Measurements from ENCODE around the gene RMDN3. TPM values are rescaled to one million over a fixed set of nuclear protein-coding genes. Genes with fewer than 3 reads are reported as not detected.

RMDN3 gene, protein sequence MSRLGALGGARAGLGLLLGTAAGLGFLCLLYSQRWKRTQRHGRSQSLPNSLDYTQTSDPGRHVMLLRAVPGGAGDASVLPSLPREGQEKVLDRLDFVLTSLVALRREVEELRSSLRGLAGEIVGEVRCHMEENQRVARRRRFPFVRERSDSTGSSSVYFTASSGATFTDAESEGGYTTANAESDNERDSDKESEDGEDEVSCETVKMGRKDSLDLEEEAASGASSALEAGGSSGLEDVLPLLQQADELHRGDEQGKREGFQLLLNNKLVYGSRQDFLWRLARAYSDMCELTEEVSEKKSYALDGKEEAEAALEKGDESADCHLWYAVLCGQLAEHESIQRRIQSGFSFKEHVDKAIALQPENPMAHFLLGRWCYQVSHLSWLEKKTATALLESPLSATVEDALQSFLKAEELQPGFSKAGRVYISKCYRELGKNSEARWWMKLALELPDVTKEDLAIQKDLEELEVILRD
- total RNA-seq: 38.3 TPM

DNA sequence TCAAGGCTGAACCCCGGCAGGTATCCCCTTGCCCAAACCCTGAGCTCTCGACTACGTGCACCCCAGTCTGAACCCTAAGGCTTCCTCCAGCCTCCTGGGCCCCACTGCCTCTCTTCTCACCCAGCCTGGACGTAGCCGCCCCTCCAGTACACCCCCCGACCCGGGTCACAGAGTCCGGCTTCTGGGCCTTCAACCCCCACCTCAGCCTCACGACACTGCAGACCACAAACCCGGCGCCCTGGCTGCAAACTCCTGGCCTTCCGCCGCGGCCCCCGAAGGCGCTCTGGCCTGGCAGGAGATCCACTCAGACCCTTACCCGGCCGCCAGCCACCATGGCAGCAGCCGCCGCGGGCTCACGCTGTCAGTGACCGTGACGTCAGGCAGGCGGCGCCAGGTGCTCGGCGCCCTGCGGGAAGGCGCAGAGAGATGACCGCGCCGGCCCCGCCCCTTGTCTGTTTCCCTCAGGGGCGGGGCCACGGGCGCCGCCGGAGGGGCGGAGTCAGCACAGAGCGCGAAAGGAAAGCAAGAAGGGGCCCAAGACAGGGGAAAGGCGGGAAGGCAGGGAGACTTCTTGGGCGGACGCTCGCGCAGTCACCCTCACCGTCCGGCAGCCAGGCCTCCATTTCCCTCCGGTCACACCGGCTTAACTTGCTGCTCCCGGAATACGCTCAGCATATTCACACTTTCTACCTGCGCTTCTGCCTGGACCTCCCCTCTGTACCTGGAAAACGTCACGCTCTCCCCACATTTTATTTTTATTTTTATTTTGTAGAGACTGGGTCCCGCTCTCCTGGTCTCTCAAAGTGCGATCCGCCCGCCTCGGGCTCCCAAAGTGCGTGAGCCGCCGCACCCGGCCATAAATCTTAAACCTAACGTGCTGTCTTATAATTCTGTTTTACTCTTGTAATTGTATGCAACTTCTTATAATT lies at the start of gene RMDN3:
TSS of gene RMDN3 (minus strand) at position 372 of the 929 bp plus-strand sequence. CDS start 471 bp downstream, outside the sequence.
- ATAC-seq (peak; percentile 99), DNase-seq (ENCODE audit: low spot score) (peak; percentile 96)
- intact Hi-C loops (cut with DNase I): no loop called here

DNA sequence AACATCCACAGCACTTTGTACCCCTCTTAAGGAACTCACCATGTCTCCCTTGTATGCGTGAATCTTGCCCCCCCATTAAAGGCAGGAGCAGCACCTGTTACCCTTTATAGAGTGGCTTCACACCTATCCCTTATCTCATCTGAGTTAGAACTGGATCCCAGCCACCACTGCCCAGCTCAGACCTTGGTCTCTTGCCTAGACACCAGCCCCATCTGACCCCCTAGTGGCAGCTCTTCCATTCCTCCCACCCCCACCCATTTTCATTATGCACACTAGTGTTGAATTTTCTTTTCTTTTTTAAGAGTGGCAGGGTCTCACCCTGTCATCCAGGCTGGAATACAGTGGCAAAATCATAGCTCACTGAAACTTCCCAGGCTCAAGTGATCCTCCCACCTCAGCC lies 48.6 kb upstream of the RMDN3 start:
- DNase-seq (ENCODE audit: low spot score) (no peak), ATAC-seq (no peak)
- intact Hi-C loops (cut with DNase I): no loop called here

DNA sequence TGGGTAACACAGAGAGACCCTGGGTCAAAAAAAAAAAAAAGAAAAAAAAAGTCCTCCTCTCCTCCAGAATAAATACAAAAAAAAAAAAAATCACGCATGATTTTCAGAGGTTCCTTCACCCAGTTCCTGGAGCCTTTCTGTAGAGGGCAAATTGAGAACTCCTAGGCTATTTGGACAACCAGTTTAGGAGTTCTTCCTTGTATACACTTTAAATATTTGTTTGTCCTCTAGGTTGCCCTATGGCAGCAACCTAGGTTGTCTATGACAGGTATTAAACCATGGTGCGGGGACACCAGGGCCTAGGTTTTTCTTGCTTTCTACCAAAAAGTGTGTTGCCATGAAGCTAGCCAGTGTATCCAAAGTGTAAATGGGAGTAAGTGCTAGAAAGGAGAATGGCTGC lies 48.0 kb upstream of the RMDN3 start:
- intact Hi-C loops (cut with DNase I): no loop called here
- DNase-seq (ENCODE audit: low spot score): no peak
- no peak for ATAC-seq

DNA sequence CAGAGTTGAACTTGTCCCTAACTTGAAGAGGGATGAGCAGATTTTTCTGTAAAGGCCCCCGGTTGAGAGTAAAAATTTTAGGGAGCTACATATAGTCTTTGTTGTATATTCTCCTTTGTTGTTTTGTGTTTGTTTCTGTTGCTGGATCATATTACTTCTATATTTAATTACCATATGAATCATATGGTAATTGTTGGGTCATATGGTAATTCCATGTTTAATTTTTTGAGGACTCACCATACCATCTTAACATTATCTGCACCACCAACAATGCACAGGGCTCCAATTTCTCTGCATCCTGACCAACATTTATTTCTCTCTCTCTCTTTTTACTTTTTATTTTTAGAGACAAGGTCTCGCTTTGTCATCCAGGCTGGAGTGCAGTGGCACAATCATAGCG lies 44.5 kb upstream of the RMDN3 start:
- DNase-seq (ENCODE audit: low spot score): no peak
- no peak for ATAC-seq
- intact Hi-C loops (cut with DNase I): no loop called here

DNA sequence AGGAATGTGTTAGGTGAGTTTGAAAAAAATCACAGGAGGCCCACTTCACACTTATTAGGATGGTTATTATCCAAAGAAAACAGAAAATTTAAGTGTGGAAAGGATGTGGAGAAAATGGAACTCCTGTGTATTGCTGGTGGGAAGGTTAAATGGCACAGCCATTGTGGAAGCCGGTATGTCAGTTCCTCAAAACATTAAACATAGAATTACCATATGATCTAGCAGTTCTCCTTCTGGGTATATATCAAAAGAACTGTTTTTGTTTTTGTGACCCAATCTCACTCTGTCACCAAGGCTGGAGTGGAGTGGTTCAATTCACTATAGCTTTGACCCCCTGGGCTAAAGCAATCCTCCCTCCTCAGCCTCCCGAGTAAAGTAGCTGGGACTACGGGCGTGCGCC lies 41.5 kb upstream of the RMDN3 start:
- no peak for DNase-seq (ENCODE audit: low spot score)
- intact Hi-C loops (cut with DNase I): no loop called here
- no peak for ATAC-seq

DNA sequence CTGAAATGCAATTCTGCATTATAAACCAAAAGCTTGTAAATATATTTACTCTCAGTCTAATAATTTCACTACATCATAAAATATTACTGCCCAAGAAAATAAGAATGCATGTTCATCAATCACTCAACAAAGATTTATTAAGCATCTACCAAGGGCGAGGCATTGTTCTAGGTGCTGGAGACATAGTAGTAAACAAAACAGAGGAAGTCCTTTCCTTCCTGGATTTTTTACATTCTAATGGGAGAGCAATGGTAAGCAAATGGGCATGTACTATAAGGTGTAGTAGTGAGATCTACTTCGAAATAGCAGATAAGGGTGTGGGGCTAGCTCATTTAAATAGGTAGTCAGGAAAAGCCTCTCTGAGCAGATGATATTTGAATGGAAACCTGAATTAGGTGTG lies 41.0 kb upstream of the RMDN3 start:
- DNase-seq (ENCODE audit: low spot score): no peak
- intact Hi-C loops (cut with DNase I): no loop called here
- ATAC-seq: no peak

DNA sequence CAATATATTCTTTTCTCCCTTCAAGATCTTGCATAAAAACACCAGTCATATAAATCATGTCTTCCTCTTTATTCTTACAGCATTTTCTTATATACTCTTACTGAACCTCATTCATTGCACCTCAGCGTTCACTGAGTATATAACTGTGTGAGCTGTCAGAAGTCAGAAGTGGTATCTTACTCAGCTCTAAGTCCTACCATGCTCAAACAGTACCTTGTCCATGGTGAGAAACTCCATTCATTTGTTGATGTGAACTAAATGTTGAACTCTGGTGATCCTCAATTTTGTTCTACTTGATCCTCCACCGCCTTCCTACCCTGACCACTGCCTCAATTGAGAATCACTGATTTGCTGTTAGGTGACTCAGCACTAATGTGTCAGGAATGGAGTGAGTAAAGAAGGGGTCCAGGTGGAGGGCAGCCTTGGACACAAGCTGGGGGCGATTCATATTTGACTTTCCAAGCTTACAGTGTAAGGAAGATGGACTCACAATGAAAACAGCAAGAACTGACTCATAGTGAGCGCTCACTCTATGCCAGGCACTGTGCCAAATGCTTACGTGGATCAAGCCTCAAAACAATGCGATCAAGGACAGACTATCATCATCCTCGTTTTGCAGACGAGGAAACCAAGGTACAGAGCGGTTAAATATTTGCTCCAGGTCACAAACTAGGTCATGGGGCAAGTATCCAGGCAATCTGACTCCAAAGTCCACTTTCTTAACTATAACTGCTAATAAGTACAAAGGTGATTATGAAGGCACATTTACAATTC lies 38.3 kb upstream of the RMDN3 start:
- no peak for DNase-seq (ENCODE audit: low spot score)
- intact Hi-C loops (cut with DNase I): no loop called here
- ATAC-seq: no peak

DNA sequence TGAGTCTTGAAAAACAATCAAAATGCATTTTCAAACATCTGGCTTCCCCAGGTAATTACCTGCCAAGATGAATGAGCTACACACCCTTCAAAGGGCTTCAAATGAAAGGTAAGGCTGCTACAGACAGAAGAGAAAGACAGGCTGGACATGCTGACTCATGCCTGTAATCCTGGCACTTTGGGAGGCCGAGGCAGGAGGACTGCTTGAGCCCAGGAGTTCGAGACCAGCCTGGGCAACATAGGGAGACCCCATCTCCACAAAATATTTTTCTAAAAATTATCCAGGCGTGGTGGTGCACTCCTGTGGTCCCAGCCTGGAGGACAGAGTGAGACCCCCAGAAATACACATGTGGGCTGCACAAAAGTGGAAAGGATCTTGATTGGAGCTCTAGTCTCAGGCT lies 37.3 kb upstream of the RMDN3 start:
- DNase-seq (ENCODE audit: low spot score) (no peak), ATAC-seq (no peak)
- intact Hi-C loops (cut with DNase I): no loop called here

DNA sequence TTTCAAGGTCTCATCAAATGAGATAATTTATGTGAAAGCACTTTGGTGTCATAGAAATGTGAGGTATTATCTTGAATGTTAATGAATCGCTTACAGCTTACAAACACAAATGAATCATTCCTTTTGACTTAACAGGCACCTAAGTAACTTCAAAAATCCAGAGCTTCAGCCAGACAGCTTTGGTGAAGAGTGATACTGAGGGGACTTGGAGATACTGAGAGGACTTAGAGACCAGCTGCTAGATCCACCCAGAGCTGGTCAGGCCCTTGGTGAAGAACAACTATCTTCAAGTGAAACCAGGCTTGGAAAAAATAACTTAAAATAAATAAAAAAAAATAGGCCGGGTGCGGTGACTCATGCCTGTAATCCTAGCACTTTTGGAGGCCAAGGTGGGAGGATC lies 35.7 kb upstream of the RMDN3 start:
- no peak for DNase-seq (ENCODE audit: low spot score)
- intact Hi-C loops (cut with DNase I): no loop called here

DNA sequence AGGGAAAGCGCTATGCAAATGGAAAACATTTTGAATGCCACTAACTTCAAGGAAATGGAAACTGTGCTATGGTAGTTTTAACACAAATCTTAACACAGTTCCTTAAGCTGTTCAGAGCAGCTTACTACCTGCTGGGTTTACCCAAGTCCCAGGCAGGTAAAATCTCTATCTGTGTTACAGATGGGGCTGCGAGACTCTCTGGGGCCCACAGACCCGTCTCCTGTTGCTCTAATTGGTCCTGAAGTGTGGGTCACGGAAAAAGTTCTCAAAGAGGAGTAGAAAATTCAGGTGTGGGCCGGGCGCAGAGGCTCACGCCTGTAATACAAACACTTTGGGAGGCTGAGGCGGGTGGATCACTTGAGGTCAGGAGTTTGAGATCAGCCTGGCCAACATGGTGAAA lies 34.9 kb upstream of the RMDN3 start:
- intact Hi-C loops (cut with DNase I): no loop called here
- DNase-seq (ENCODE audit: low spot score) (no peak), ATAC-seq (no peak)

More for the DNA sequence above, 35.7 kb upstream of the RMDN3 start:
- no peak for ATAC-seq

DNA sequence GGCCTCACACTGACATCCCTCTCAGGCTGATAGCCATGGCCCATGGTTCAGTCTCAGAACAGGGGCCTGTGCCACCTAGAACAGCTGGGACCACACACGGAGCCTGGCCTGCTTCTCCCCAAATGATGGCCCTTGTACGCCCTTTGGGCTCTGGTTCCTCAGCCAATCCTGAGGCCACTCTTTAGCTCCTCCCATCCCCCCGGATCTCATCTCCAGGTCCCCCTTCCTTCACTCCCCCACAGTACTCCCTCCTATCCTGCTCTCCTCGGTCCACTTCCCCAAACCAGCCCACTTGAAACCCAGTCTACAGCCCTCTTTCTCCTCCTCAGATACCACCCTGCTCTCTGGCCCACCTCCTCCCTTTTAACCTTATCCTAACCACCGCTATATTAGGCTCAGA lies 34.1 kb upstream of the RMDN3 start:
- ATAC-seq (no peak), DNase-seq (ENCODE audit: low spot score) (no peak)
- intact Hi-C loops (cut with DNase I): no loop called here

DNA sequence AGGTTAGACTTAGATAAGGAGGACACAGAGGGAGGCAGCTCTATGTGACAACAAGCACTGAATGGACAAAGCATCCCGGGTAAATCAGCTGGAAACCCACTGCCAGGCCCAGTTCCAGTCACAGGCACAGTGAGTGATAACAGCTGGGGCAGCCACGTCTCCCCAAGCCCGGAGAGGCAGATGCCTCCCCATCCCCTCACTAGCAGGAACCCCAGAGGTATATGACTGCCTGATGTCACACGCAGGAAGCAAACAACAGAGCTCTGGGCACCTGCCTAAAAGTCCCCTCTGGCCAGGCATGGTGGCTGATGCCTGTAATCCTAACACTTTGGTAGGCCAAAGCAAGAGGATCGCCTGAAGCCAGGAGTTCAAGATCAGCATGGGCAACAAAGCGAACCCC lies 32.9 kb upstream of the RMDN3 start:
- ATAC-seq (no peak), DNase-seq (ENCODE audit: low spot score) (no peak)
- intact Hi-C loops (cut with DNase I): no loop called here

DNA sequence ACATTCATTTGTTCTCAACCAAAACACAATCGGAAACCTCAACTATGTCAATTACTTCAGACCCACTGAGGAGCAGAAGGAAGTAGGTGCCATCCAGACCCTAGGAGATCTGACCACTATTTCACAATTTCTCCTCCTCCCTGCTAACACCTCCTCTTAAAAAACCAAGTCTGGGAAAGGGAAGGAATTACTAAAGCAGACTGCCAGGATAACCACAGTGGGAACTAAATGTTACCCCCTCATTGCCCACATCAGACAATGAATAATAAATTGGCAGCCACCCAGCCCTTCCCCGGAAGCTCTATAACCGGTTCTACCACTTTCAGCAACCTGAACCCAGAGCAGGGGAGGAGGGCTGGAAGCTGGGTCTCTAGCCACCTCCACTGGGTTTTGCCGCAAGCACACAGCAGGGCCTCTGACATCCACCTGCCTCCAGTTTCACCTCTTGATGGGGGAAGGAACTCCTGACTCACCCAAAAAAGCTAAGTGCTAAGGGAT lies 32.3 kb upstream of the RMDN3 start:
- intact Hi-C loops (cut with DNase I): no loop called here
- ATAC-seq (no peak), DNase-seq (ENCODE audit: low spot score) (no peak)

DNA sequence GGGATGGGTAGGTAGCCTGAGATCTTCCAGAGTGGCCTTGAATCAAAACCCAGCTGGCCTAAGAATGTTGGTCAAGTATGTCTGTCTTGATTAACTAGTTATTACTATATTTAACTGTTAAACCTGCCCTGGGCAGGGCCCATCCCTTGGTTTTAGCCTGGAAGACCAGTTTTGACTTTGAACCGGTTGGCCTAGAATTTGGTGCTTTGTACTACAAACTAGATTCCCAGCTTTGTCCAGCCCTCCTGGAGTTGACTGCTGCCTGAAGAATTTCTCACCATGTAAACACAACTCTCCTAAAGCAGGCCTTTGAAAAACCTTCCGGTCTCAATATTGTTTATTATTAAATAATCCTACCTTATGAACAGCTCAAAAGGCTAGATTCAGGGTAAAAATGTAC lies 30.8 kb upstream of the RMDN3 start:
- ATAC-seq (no peak), DNase-seq (ENCODE audit: low spot score) (no peak)
- intact Hi-C loops (cut with DNase I): no loop called here

DNA sequence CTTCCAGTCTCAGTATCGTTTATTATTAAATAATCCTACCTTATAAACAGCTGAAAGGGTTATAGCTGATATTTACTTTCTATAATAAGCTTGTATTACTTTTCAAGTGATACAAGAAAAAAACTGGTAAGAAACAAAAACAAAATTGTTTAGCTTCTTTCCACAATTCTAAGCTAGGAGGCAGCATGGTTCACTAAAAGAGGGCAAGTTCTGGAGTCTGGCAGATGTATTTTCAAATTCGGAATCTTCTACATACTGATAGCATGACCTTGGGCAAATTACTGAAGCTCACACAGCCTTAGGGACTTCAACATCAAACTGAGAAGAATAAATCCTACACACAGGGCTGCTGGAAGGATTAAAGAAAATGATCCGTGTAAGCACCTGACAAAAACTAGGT lies 30.1 kb upstream of the RMDN3 start:
- intact Hi-C loops (cut with DNase I): no loop called here
- ATAC-seq (no peak), DNase-seq (ENCODE audit: low spot score) (no peak)

DNA sequence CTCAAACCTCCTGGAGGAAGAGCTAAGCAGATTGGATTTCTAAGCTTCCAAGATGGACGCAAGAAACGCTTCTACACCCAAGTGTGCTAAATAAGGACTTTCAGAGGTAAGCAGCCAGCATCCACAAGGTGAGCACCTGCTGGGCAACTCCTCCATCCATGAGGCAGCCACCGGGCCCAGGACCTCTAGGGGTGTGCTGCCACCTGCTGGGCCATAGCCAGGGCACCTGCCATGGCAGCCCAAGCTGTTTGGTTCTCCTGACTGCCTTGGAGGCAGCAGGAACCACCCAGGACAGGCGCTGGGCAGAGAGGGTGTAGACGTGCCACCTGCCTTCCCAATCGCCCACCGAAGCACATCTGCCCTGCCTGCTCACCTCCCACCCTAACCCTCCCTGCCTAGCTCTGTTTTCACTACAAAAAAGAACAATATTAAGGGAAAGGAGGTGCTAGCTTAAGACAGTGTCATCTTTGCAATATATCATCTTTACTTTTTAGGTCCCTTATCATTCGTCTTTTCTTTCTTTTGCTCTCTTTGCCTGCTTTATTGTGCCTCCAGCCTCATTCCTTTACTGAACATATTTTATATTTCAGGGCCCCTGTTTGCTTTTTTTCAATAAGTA lies 27.7 kb upstream of the RMDN3 start:
- DNase-seq (ENCODE audit: low spot score) (no peak), ATAC-seq (peak; percentile 55)
- intact Hi-C loops (cut with DNase I): no loop called here

DNA sequence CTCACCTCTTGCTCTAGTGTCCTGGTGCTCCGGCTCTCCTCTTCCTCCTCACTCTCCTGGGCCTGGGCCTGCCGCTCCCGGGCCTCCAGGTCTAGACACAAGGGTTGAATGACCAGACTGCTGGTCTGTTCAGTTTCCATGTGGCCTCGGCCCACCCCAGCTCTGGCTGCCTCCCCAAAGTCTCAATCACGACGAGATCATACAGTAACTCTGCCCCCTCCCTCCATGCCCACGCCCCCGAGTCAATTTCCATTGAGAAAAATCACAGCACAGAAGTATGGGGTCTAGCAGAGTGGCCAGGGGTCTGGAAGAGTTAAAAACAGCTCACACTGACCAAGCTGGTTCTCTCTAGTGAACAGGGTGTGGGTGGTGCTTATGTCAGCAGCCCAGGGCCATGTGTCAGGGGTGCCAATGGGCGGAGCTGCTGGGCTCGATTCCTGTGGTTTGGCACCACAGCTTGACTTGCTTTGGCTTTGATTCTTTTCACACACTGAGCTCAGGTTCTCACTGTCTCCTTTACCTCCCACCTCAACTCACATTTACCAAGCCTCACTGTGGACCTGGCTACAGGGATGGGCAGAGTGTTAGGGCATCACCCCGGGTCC lies 21.6 kb upstream of the RMDN3 start:
- DNase-seq (ENCODE audit: low spot score) (no peak), ATAC-seq (peak; percentile 83)

DNA sequence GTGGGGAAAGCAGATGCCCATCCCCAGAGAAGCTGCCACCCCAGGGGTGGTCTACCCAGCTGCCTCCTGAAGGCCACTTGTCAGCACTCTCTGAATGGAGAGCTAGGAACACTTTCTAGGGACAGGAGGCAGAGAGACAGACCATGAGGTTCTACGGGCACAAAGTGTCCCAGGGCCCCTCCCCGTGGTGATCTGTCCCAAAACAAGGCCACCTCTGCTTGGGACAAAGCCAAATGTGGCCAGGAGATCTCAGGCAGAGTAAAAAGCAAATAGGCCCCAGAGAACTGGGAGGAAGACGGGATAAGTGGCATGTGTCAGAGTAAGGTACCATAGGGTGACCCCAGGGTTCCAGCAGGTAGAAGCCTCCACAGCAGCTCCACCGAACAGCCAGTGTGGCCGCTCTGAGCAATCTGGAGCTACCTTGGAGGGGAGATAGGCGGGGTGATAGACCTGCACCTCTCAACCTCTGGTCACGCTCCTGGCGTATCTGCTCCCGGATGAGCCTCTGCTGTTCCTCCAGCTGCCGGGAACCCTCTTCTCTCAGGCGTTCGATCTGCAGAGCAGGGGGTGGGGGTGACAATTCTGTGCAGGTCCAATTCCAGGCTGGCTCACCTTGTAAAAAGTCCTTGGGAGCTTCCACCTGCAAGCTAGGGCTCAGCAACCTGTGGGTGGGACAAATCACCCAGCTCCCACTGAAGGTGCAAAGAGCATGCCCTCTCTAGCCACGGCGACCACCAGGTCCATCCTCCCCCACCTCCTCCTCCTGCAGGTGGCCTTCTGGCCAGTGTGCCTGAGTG lies 20.9 kb upstream of the RMDN3 start:
- DNase-seq (ENCODE audit: low spot score): no peak
- no peak for ATAC-seq
- intact Hi-C loops (cut with DNase I): no loop called here

More for the DNA sequence above, 21.6 kb upstream of the RMDN3 start:
- intact Hi-C loops (cut with DNase I): no loop called here
